C4-2B (cell line): Measurements from ENCODE around the gene CLDN25.

Experiments
- CTCF ChIP-seq: fragments of 450-650 bp; conservative IDR thresholded peaks from 2 replicates; pipeline ENCODE4 v1.5.1; 2017; ENCODE audit warnings: mild to moderate bottlenecking
- ZFX ChIP-seq: fragments of 450-650 bp; IDR thresholded peaks from 2 replicates; pipeline ENCODE4 v1.6.1; 2017

GRCh38 chr11:113827477-113827876 lies 47.9 kb downstream of the CLDN25 start:
- no peak for TF ChIP-seq CTCF
- no peak for TF ChIP-seq ZFX
